Mammary epithelial cell (primary cell): ENCODE measurements around the gene ANKRD13B.

Experiments used
- EZH2 ChIP-seq: IDR thresholded peaks from 2 replicates; pipeline ENCODE4 v1.6.1; 2012; ENCODE audit warnings: low read length, inconsistent platforms, borderline replicate concordance
- TF ChIP-seq, protein P1 (sequence below), 2 donors: IDR thresholded peaks in 1 of 2; conservative IDR thresholded peaks in 1 of 2; 2 replicates each; pipeline ENCODE4 v1.5.1; 2011 to 2012; ENCODE audit warnings: inconsistent platforms in 2 of 2, low read length in 2 of 2, mild to moderate bottlenecking in 2 of 2, control low read depth in 1 of 2, low read depth in 1 of 2; ENCODE audit not compliant: insufficient read depth in 1 of 2; ENCODE audit errors: extremely low read depth in 1 of 2

DNA sequence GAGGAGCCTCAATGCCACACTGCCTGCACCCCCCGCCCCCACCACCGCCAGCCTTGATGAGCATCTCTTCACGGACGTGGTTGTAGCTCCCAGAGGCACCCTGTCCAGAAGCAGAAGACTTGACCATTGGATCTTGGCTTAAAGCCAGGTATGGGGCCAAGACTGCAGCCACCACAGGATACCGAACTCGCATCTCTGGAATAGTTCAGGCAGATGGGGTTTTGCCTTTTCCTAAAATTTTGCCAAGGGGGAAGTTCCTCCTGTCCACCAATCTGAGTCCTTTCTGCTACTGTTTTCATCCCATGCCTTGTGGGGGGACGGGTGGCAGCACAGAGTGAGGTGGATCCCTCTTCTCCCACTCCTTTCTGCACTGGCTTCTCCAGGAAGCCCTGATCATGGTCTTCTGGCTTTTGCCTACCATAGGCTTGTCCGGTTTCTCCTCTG lies 28.8 kb downstream of the ANKRD13B start:
- TF ChIP-seq, protein P1, sequence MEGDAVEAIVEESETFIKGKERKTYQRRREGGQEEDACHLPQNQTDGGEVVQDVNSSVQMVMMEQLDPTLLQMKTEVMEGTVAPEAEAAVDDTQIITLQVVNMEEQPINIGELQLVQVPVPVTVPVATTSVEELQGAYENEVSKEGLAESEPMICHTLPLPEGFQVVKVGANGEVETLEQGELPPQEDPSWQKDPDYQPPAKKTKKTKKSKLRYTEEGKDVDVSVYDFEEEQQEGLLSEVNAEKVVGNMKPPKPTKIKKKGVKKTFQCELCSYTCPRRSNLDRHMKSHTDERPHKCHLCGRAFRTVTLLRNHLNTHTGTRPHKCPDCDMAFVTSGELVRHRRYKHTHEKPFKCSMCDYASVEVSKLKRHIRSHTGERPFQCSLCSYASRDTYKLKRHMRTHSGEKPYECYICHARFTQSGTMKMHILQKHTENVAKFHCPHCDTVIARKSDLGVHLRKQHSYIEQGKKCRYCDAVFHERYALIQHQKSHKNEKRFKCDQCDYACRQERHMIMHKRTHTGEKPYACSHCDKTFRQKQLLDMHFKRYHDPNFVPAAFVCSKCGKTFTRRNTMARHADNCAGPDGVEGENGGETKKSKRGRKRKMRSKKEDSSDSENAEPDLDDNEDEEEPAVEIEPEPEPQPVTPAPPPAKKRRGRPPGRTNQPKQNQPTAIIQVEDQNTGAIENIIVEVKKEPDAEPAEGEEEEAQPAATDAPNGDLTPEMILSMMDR (conservative IDR thresholded peaks at IDR 0.05 in 1 of 2, IDR thresholded peaks at IDR 0.05 in 1 of 2; ENCODE audit: extremely low read depth in 1 of 2, insufficient read depth in 1 of 2, low read depth in 1 of 2, low read length in 2 of 2) = no peak
- TF ChIP-seq EZH2 = no peak
